HEK293 (cell line): ENCODE measurements around the gene SQSTM1.

ENCODE experiments used
- CTCF ChIP-seq: fragments of 450-650 bp; formaldehyde crosslinking; IDR thresholded peaks from 2 replicates; pipeline ENCODE4 v1.5.1; 2016; ENCODE audit warnings: missing biosample characterization, missing genetic modification characterization
- TCF7L2 ChIP-seq: IDR thresholded peaks from 2 replicates; pipeline ENCODE4 v1.6.1; 2011; ENCODE audit warnings: low read depth, mild to moderate bottlenecking, inconsistent platforms, low read length, moderate library complexity, borderline replicate concordance
- ZBTB1 ChIP-seq: fragments of 450-650 bp; formaldehyde crosslinking; IDR thresholded peaks from 2 replicates; pipeline ENCODE4 v1.5.1; 2016; ENCODE audit warnings: missing biosample characterization, missing genetic modification characterization
- ZBTB21 ChIP-seq: fragments of 450-650 bp; formaldehyde crosslinking; IDR thresholded peaks from 2 replicates; pipeline ENCODE4 v1.5.1; 2017; ENCODE audit warnings: missing biosample characterization, missing genetic modification characterization
- ZBTB44 ChIP-seq: fragments of 450-650 bp; IDR thresholded peaks from 2 replicates; pipeline ENCODE4 v1.5.1; 2018; ENCODE audit warnings: missing biosample characterization, mild to moderate bottlenecking, missing genetic modification characterization
- ZNF274 ChIP-seq, 2 experiments: fragments of 200-500 bp in 1 of 2; fragments of 450-650 bp in 1 of 2; sonication (Bioruptor generic) in 1 of 2; formaldehyde crosslinking in 1 of 2; IDR thresholded peaks; 2 replicates each; pipeline versions ENCODE4 v1.5.1 to v1.6.1; 2014 to 2016; ENCODE audit warnings: borderline replicate concordance in 1 of 2, inconsistent platforms in 1 of 2, low read length in 1 of 2, missing biosample characterization in 1 of 2, missing genetic modification characterization in 1 of 2
- ZNF426 ChIP-seq: fragments of 450-650 bp; formaldehyde crosslinking; IDR thresholded peaks from 2 replicates; pipeline ENCODE4 v1.5.1; 2017; ENCODE audit warnings: missing biosample characterization, missing genetic modification characterization, mild to moderate bottlenecking, inconsistent platforms, moderate library complexity
- ZNF544 ChIP-seq: fragments of 450-650 bp; formaldehyde crosslinking; IDR thresholded peaks from 2 replicates; pipeline ENCODE4 v1.5.0; 2017; ENCODE audit warnings: missing biosample characterization, missing genetic modification characterization
- ZNF548 ChIP-seq: fragments of 450-650 bp; formaldehyde crosslinking; IDR thresholded peaks from 2 replicates; pipeline ENCODE4 v1.5.1; 2016; ENCODE audit warnings: missing biosample characterization, missing genetic modification characterization
- ZNF558 ChIP-seq: fragments of 450-650 bp; formaldehyde crosslinking; IDR thresholded peaks from 2 replicates; pipeline ENCODE4 v1.5.1; 2016; ENCODE audit warnings: missing biosample characterization, missing genetic modification characterization
- ZNF639 ChIP-seq: fragments of 450-650 bp; formaldehyde crosslinking; IDR thresholded peaks from 2 replicates; pipeline ENCODE4 v1.5.1; 2016; ENCODE audit warnings: missing biosample characterization, missing genetic modification characterization

GRCh38 chr5:179795863-179796833 is 24.6 kb upstream of the SQSTM1 start:
- TF ChIP-seq ZBTB1 (no peak), ZNF274 (IDR thresholded peaks at IDR 0.05; ENCODE audit: low read length) (no peak), ZNF274 (tag by site-specific recombination; IDR thresholded peaks at IDR 0.05; ENCODE audit: borderline replicate concordance) (no peak), ZNF548 (no peak), CTCF (tag by site-specific recombination) (peak; percentile 70), ZBTB21 (tag by site-specific recombination) (no peak), ZNF639 (tag by site-specific recombination) (no peak), TCF7L2 (no peak), ZBTB44 (tag by site-specific recombination) (peak; percentile 53; the same call in 1 of the 2 replicates), ZNF426 (tag by site-specific recombination) (no peak), ZNF558 (tag by site-specific recombination) (no peak), ZNF544 (no peak)
